ENCODE results near the gene STX11. TPM values are rescaled to one million over a fixed set of nuclear protein-coding genes. Genes with fewer than 3 reads are reported as not detected.
A peak's percentile ranks its signal among the peaks of the same experiment; 100 is the strongest.

STX11 gene
- total RNA-seq = 1 to 10 TPM in 1 of 2 donors, under 1 TPM in 1; 0.94 to 2.2 TPM
- 1 to 10 TPM in 1 of 2 donors, under 1 TPM in 1; 0.84 to 1.0 TPM for polyA plus RNA-seq (ENCODE audit: insufficient read length in 2 of 2)
- long read RNA-seq, donor 1, partial matches to known transcripts = 0 of 3 reads
- long read RNA-seq, donor 1, other reads (novel, unspliced or antisense) = 0 of 3 reads
- long read RNA-seq, donor 2 = 0 reads
- long read RNA-seq, donor 3 = 0 reads
- long read RNA-seq, donor 4 = 0 reads

DNA sequence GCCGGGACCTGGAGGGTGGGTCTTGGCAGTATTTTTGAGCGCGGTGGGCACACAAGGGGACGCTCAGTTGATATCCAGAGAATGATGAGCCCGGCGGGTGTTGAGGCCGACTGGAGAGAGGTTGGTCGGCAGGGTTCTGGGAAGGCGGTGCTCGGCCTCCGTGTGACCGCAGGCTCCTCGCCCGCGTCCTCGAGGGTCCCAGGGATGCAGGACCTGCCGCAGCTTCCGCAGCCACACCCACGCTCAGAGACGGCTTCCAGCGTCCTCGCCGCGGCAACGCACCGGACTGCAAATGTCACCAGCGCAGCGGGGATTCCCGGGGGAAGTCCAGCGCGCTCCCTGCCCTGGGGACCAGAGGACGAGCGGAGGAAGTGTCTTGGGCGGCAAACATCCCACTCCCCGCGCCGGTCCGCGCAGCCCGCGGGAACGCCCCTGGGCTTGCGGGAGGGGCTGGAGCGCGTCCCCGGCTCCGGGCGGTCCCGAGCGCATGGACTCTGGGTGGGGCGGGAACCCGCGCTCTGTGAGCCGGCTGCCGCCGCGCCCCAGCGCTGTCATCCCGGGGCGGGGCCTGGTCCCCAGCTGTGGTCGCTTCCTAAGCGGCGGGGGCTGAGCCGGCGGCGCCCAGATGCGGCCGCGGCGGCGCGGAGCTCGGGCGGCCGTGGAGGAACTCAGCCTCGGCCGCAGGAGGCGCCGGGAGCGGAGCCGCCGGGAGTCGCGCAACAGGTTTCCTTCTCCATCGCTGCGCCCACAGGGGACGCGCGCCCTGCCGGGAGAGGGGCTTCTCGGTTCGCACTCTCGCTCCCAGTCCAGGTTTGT lies at the start of gene STX11:
STX11 (plus strand) TSS at position 624 of the 816 bp plus-strand sequence. CDS start 36,111 bp downstream, outside the sequence.
- Histone ChIP-seq H3K36me3 (ENCODE audit: control insufficient read depth, insufficient read depth, low read length) (no peaks in the 10 kb centered on the region), H3K4me1 (ENCODE audit: control insufficient read depth, insufficient read depth, low read length) (peaks cover 7% of the 10 kb centered on the region), H3K9me3 (ENCODE audit: control insufficient read depth, insufficient read depth, low read length) (no peaks in the 10 kb centered on the region), H3K4me3 (ENCODE audit: low read depth, low read length) (peak within 1 kb of the TSS; percentile 50), H3K27ac (ENCODE audit: low read depth, low read length) (no peak within 1 kb of the TSS), H3K27me3 (ENCODE audit: control insufficient read depth, insufficient read depth, low read length) (peaks cover 36% of the 10 kb centered on the region)
- DNase-seq (ENCODE audit: low read depth in 4 of 6, low spot score in 6 of 6) = peak in 2 of 6 donors; percentile 65 to 67
- WGBS (ENCODE audit: insufficient coverage) = under 1% methylated on average over 93 of the region's 93 CpGs

GRCh38 chr6:144103026-144103563 lies 47.2 kb upstream of the STX11 start:
- Histone ChIP-seq H3K9me3 (ENCODE audit: control insufficient read depth, insufficient read depth, low read length) (no peaks in the 10 kb centered on the region), H3K27me3 (ENCODE audit: control insufficient read depth, insufficient read depth, low read length) (no peaks in the 10 kb centered on the region), H3K4me3 (ENCODE audit: low read depth, low read length) (no peak overlapping the region), H3K4me1 (ENCODE audit: control insufficient read depth, insufficient read depth, low read length) (no peaks in the 10 kb centered on the region), H3K36me3 (ENCODE audit: control insufficient read depth, insufficient read depth, low read length) (no peaks in the 10 kb centered on the region), H3K27ac (ENCODE audit: low read depth, low read length) (no peak overlapping the region)
- WGBS (ENCODE audit: insufficient coverage) = no CpG with 5 or more reads among the region's 4 CpGs
- DNase-seq (ENCODE audit: low read depth in 4 of 6, low spot score in 6 of 6) = no peak

GRCh38 chr6:144104488-144104887 lies 45.8 kb upstream of the STX11 start:
- no peaks in the 10 kb centered on the region for H3K27me3 ChIP-seq (ENCODE audit: control insufficient read depth, insufficient read depth, low read length)
- no peak overlapping the region for H3K27ac ChIP-seq (ENCODE audit: low read depth, low read length)
- DNase-seq (ENCODE audit: low read depth in 4 of 6, low spot score in 6 of 6) = no peak
- no peaks in the 10 kb centered on the region for H3K36me3 ChIP-seq (ENCODE audit: control insufficient read depth, insufficient read depth, low read length)
- H3K4me3 ChIP-seq (ENCODE audit: low read depth, low read length) = no peak overlapping the region
- H3K4me1 ChIP-seq (ENCODE audit: control insufficient read depth, insufficient read depth, low read length) = no peaks in the 10 kb centered on the region
- no CpG with 5 or more reads among the region's 4 CpGs for WGBS (ENCODE audit: insufficient coverage)
- no peaks in the 10 kb centered on the region for H3K9me3 ChIP-seq (ENCODE audit: control insufficient read depth, insufficient read depth, low read length)

GRCh38 chr6:144104898-144105487 lies 45.3 kb upstream of the STX11 start:
- Histone ChIP-seq H3K4me3 (ENCODE audit: low read depth, low read length) (no peak overlapping the region), H3K4me1 (ENCODE audit: control insufficient read depth, insufficient read depth, low read length) (no peaks in the 10 kb centered on the region), H3K9me3 (ENCODE audit: control insufficient read depth, insufficient read depth, low read length) (no peaks in the 10 kb centered on the region), H3K27ac (ENCODE audit: low read depth, low read length) (no peak overlapping the region), H3K27me3 (ENCODE audit: control insufficient read depth, insufficient read depth, low read length) (no peaks in the 10 kb centered on the region), H3K36me3 (ENCODE audit: control insufficient read depth, insufficient read depth, low read length) (no peaks in the 10 kb centered on the region)
- WGBS (ENCODE audit: insufficient coverage) = 0% methylated on average over 1 of the region's 2 CpGs
- peak; percentile 49 to 94 (median 62) for DNase-seq (ENCODE audit: low read depth in 4 of 6, low spot score in 6 of 6)

DNA sequence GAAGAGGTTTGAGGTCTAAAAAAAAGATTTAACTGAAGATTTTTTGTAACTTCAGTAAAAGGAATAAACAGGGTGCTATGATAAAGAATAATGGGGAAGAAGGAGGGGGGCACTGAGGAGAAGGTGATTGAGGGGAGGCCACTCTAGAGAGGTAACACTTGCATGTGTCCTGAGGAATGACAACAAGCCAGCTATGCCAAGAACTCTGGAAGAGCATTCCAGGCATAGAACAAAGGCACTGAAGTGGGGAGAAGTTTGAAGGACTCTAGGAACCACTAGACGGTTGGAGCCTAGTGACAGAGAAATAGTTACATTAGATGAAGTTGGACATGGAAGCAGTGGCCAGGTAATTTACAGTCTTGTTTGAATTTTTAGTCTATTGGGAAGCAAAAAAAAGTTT lies 44.1 kb upstream of the STX11 start:
- Histone ChIP-seq H3K4me3 (ENCODE audit: low read depth, low read length) (no peak overlapping the region), H3K9me3 (ENCODE audit: control insufficient read depth, insufficient read depth, low read length) (no peaks in the 10 kb centered on the region), H3K27ac (ENCODE audit: low read depth, low read length) (no peak overlapping the region), H3K27me3 (ENCODE audit: control insufficient read depth, insufficient read depth, low read length) (no peaks in the 10 kb centered on the region), H3K4me1 (ENCODE audit: control insufficient read depth, insufficient read depth, low read length) (no peaks in the 10 kb centered on the region), H3K36me3 (ENCODE audit: control insufficient read depth, insufficient read depth, low read length) (no peaks in the 10 kb centered on the region)
- WGBS (ENCODE audit: insufficient coverage) = 63% methylated on average over 1 of the region's 1 CpG
- DNase-seq (ENCODE audit: low read depth in 4 of 6, low spot score in 6 of 6) = no peak

DNA sequence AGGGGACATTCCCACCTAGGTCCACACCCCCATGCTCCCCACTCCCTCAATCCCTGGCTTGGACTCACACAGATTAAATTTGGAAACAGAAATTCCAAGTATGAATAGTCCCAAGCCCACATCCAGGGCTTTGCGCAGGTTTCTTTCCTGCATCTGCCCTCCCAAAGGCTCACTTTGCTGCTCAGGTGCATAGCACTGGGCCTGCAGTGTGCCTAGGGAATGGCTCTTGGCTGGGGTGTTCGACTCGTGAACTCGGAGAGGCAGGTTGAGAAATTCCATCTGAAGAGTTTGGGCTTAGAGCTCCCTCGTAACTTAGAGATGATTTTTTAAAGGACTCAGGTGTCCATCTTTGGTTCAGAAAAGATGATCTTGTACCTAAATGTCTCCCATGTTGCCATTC lies 40.1 kb upstream of the STX11 start:
- Histone ChIP-seq H3K4me3 (ENCODE audit: low read depth, low read length) (no peak overlapping the region), H3K27me3 (ENCODE audit: control insufficient read depth, insufficient read depth, low read length) (no peaks in the 10 kb centered on the region), H3K9me3 (ENCODE audit: control insufficient read depth, insufficient read depth, low read length) (no peaks in the 10 kb centered on the region), H3K36me3 (ENCODE audit: control insufficient read depth, insufficient read depth, low read length) (no peaks in the 10 kb centered on the region), H3K27ac (ENCODE audit: low read depth, low read length) (no peak overlapping the region), H3K4me1 (ENCODE audit: control insufficient read depth, insufficient read depth, low read length) (no peaks in the 10 kb centered on the region)
- DNase-seq (ENCODE audit: low read depth in 4 of 6, low spot score in 6 of 6) = no peak
- 94% methylated on average over 5 of the region's 5 CpGs for WGBS (ENCODE audit: insufficient coverage)

GRCh38 chr6:144113366-144113765 lies 37.0 kb upstream of the STX11 start:
- WGBS (ENCODE audit: insufficient coverage) = 93% methylated on average over 2 of the region's 6 CpGs
- Histone ChIP-seq H3K36me3 (ENCODE audit: control insufficient read depth, insufficient read depth, low read length) (no peaks in the 10 kb centered on the region), H3K27ac (ENCODE audit: low read depth, low read length) (no peak overlapping the region), H3K4me3 (ENCODE audit: low read depth, low read length) (no peak overlapping the region), H3K4me1 (ENCODE audit: control insufficient read depth, insufficient read depth, low read length) (no peaks in the 10 kb centered on the region), H3K9me3 (ENCODE audit: control insufficient read depth, insufficient read depth, low read length) (no peaks in the 10 kb centered on the region), H3K27me3 (ENCODE audit: control insufficient read depth, insufficient read depth, low read length) (no peaks in the 10 kb centered on the region)
- DNase-seq (ENCODE audit: low read depth in 4 of 6, low spot score in 6 of 6) = no peak

DNA sequence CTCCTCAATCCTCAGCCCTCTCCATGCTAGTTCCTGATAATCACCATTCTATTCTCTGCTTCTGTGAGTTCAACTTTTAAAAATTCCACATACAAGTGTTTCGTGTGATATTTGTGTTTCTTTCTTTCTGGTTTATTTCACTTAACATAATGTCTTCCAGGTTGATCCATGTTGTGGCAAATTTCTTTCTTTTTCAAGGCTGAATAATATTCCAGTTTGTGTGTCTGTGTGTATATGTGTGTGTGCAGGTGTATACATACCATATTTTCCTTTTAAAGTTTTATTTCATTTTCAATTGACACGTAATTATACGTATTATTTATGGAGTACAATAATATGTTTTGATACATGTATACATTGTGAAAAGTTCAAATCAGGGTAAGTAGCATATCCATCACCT lies 35.1 kb upstream of the STX11 start:
- WGBS (ENCODE audit: insufficient coverage) = no CpG with 5 or more reads among the region's 3 CpGs
- H3K36me3 ChIP-seq (ENCODE audit: control insufficient read depth, insufficient read depth, low read length) = no peaks in the 10 kb centered on the region
- H3K9me3 ChIP-seq (ENCODE audit: control insufficient read depth, insufficient read depth, low read length) = no peaks in the 10 kb centered on the region
- DNase-seq (ENCODE audit: low read depth in 4 of 6, low spot score in 6 of 6) = no peak
- no peaks in the 10 kb centered on the region for H3K4me1 ChIP-seq (ENCODE audit: control insufficient read depth, insufficient read depth, low read length)
- H3K4me3 ChIP-seq (ENCODE audit: low read depth, low read length) = no peak overlapping the region
- H3K27me3 ChIP-seq (ENCODE audit: control insufficient read depth, insufficient read depth, low read length) = no peaks in the 10 kb centered on the region
- no peak overlapping the region for H3K27ac ChIP-seq (ENCODE audit: low read depth, low read length)

DNA sequence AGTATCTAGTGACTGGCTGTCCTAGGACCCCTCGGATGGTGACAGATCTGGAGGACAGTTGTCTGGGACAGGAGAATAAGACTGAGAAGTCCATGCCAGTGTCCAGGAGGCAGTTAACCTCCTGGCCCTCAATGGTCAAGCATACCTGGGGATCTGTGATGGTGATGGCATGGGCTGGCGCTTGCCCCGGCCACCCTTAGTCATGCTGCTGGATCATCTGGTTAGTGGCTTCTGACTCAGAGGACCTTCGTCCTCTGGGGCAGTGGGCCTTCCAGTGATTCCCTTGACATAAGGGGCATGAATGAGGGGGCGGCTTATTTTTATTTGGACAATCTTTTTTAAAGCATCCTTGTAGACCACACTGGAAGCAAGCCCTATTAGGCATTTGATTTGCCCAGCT lies 30.9 kb upstream of the STX11 start:
- Histone ChIP-seq H3K27me3 (ENCODE audit: control insufficient read depth, insufficient read depth, low read length) (no peaks in the 10 kb centered on the region), H3K4me1 (ENCODE audit: control insufficient read depth, insufficient read depth, low read length) (no peaks in the 10 kb centered on the region), H3K27ac (ENCODE audit: low read depth, low read length) (no peak overlapping the region), H3K36me3 (ENCODE audit: control insufficient read depth, insufficient read depth, low read length) (no peaks in the 10 kb centered on the region), H3K4me3 (ENCODE audit: low read depth, low read length) (no peak overlapping the region), H3K9me3 (ENCODE audit: control insufficient read depth, insufficient read depth, low read length) (no peaks in the 10 kb centered on the region)
- 95% methylated on average over 4 of the region's 5 CpGs for WGBS (ENCODE audit: insufficient coverage)
- DNase-seq (ENCODE audit: low read depth in 4 of 6, low spot score in 6 of 6) = no peak

Data from spinal cord (tissue), 10 donors.